H9 (cell line): ENCODE results near the gene DNAJC17. TPM values are rescaled to one million over a fixed set of nuclear protein-coding genes. Genes with fewer than 3 reads are reported as not detected.

Source experiments
- DNase-seq: peaks from one replicate; pipeline ENCODE4 v3.0.0-alpha.2; 2017
- H2AFZ ChIP-seq: one replicate; pipeline ENCODE4 v1.6.1; 2013; ENCODE audit warnings: mild to moderate bottlenecking, low read length, control low read depth, moderate library complexity
- H2AK5ac ChIP-seq: 2 replicates; pipeline ENCODE4 v1.6.1; 2013; ENCODE audit warnings: low read length, control low read depth, mixed read lengths; ENCODE audit not compliant: insufficient read length
- H2BK120ac ChIP-seq: one replicate; pipeline ENCODE4 v1.6.1; 2013; ENCODE audit warnings: low read depth, mild to moderate bottlenecking, low read length, control low read depth, inconsistent platforms; ENCODE audit not compliant: poor library complexity, severe bottlenecking
- H2BK12ac ChIP-seq: 2 replicates; pipeline ENCODE4 v1.6.1; 2013; ENCODE audit warnings: low read length, control low read depth, mixed read lengths, low read depth; ENCODE audit not compliant: insufficient read length
- H2BK15ac ChIP-seq: 2 replicates; pipeline ENCODE4 v1.6.1; 2013; ENCODE audit warnings: low read depth, low read length, control low read depth
- H2BK20ac ChIP-seq: one replicate; pipeline ENCODE4 v1.6.1; 2013; ENCODE audit warnings: low read depth, mild to moderate bottlenecking, low read length, control low read depth, inconsistent platforms; ENCODE audit not compliant: poor library complexity, severe bottlenecking
- H2BK5ac ChIP-seq: 2 replicates; pipeline ENCODE4 v1.6.1; 2013; ENCODE audit warnings: low read length, control low read depth, mixed read lengths; ENCODE audit not compliant: insufficient read length
- H3K14ac ChIP-seq: 2 replicates; pipeline ENCODE4 v1.6.1; 2013; ENCODE audit warnings: low read length, control low read depth; ENCODE audit not compliant: insufficient read depth
- H3K18ac ChIP-seq: 2 replicates; pipeline ENCODE4 v1.6.1; 2013; ENCODE audit warnings: low read depth, mild to moderate bottlenecking, mixed read lengths, low read length, control low read depth; ENCODE audit not compliant: insufficient read length
- H3K23ac ChIP-seq: 2 replicates; pipeline ENCODE4 v1.6.1; 2013; ENCODE audit warnings: low read length, control low read depth, mixed read lengths, low read depth; ENCODE audit not compliant: insufficient read length
- H3K23me2 ChIP-seq: 2 replicates; pipeline ENCODE4 v1.6.1; 2013; ENCODE audit warnings: low read depth, mild to moderate bottlenecking, mixed read lengths, low read length, control low read depth; ENCODE audit not compliant: insufficient read length, poor library complexity, severe bottlenecking
- H3K27ac ChIP-seq: 2 replicates; pipeline ENCODE4 v1.5.1; 2013; ENCODE audit warnings: low read length, control low read depth, mixed read lengths, low read depth; ENCODE audit not compliant: insufficient read length
- H3K27me3 ChIP-seq: 2 replicates; pipeline ENCODE4 v1.6.1; 2013; ENCODE audit warnings: low read length, control low read depth, inconsistent platforms; ENCODE audit not compliant: insufficient read depth
- H3K4ac ChIP-seq: 2 replicates; pipeline ENCODE4 v1.6.1; 2013; ENCODE audit warnings: low read depth, mild to moderate bottlenecking, control low read depth, inconsistent platforms, low read length, moderate library complexity
- H3K4me1 ChIP-seq: 2 replicates; pipeline ENCODE4 v1.6.1; 2013; ENCODE audit warnings: low read length, control low read depth, inconsistent platforms; ENCODE audit not compliant: insufficient read depth
- H3K4me2 ChIP-seq: 2 replicates; pipeline ENCODE4 v1.6.1; 2013; ENCODE audit warnings: low read length, control low read depth, mixed read lengths; ENCODE audit not compliant: insufficient read length, insufficient read depth
- H3K56ac ChIP-seq: 2 replicates; pipeline ENCODE4 v1.6.1; 2013; ENCODE audit warnings: low read depth, mild to moderate bottlenecking, mixed read lengths, low read length, control low read depth; ENCODE audit not compliant: insufficient read length
- H3K79me1 ChIP-seq: 2 replicates; pipeline ENCODE4 v1.6.1; 2013; ENCODE audit warnings: low read depth, mild to moderate bottlenecking, moderate library complexity, low read length, control low read depth, inconsistent platforms; ENCODE audit not compliant: insufficient read depth, poor library complexity, severe bottlenecking
- H3K79me2 ChIP-seq: 2 replicates; pipeline ENCODE4 v1.6.1; 2013; ENCODE audit warnings: low read length, control low read depth, inconsistent platforms; ENCODE audit not compliant: insufficient read depth
- H3K9ac ChIP-seq: 2 replicates; pipeline ENCODE4 v1.6.1; 2013; ENCODE audit warnings: low read length, control low read depth, mixed read lengths; ENCODE audit not compliant: insufficient read length; ENCODE audit errors: extremely low read depth
- H3K9me3 ChIP-seq: one replicate; pipeline ENCODE4 v1.6.1; 2013; ENCODE audit warnings: low read depth, low read length, inconsistent platforms; ENCODE audit not compliant: control insufficient read depth
- H3T11ph ChIP-seq: one replicate; pipeline ENCODE4 v1.6.1; 2013; ENCODE audit warnings: mild to moderate bottlenecking, low read length, control low read depth, inconsistent platforms
- H4K20me1 ChIP-seq: one replicate; pipeline ENCODE4 v1.6.1; 2013; ENCODE audit not compliant: control insufficient read depth, insufficient read length, insufficient read depth
- H4K5ac ChIP-seq: 2 replicates; pipeline ENCODE4 v1.6.1; 2013; ENCODE audit warnings: low read depth, mild to moderate bottlenecking, mixed read lengths, low read length, control low read depth; ENCODE audit not compliant: insufficient read length
- H4K8ac ChIP-seq: replicated peaks from 2 replicates; pipeline ENCODE4 v1.6.1; 2013; ENCODE audit warnings: low read length, control low read depth, mixed read lengths, low read depth; ENCODE audit not compliant: insufficient read length
- H4K91ac ChIP-seq: 2 replicates; pipeline ENCODE4 v1.6.1; 2013; ENCODE audit warnings: low read depth, mild to moderate bottlenecking, moderate library complexity, mixed read lengths, low read length, control low read depth; ENCODE audit not compliant: insufficient read length
- H3K27ac Mint-ChIP-seq, 3 experiments: 2 replicates in 2 of 3; 3 replicates in 1 of 3; pipeline ENCODE4 v1.8.0; 2020 to 2021; ENCODE audit warnings: mixed read lengths in 3 of 3, mild to moderate bottlenecking in 1 of 3, moderate library complexity in 1 of 3
- H3K27me3 Mint-ChIP-seq: 2 replicates; pipeline ENCODE4 v1.8.0; 2021; ENCODE audit warnings: low read depth, mild to moderate bottlenecking, moderate library complexity, mixed read lengths
- H3K36me3 Mint-ChIP-seq, 3 experiments: 2 replicates in 2 of 3; 3 replicates in 1 of 3; pipeline ENCODE4 v1.8.0; 2020 to 2021; ENCODE audit warnings: low read depth in 3 of 3, mixed read lengths in 3 of 3; ENCODE audit not compliant: insufficient read depth in 1 of 3
- H3K4me1 Mint-ChIP-seq, 2 experiments: 2 replicates each; pipeline ENCODE4 v1.8.0; 2020; ENCODE audit warnings: mixed read lengths in 2 of 2
- H3K4me3 Mint-ChIP-seq, 2 experiments: 2 replicates in 1 of 2; 3 replicates in 1 of 2; pipeline ENCODE4 v1.8.0; 2020 to 2021; ENCODE audit warnings: mild to moderate bottlenecking in 2 of 2, mixed read lengths in 2 of 2, moderate library complexity in 1 of 2
- H3K9me3 Mint-ChIP-seq, 2 experiments: 2 replicates in 1 of 2; 3 replicates in 1 of 2; pipeline ENCODE4 v1.8.0; 2020; ENCODE audit warnings: mild to moderate bottlenecking in 2 of 2, mixed read lengths in 2 of 2, moderate library complexity in 1 of 2
- CTCF ChIP-seq: fragments of 200-600 bp; sonication (generic); conservative IDR thresholded peaks from 3 replicates; pipeline ENCODE4 v1.8.0; 2021; ENCODE audit warnings: antibody characterized with exemption, mild to moderate bottlenecking
- WGBS: extraction: QIAGEN DNeasy Blood & Tissue Kit; methylation state at CpG from one replicate; pipeline ENCODE4 v1.1.7; 2013; ENCODE audit warnings: missing lambda C conversion rate, low lambda C conversion rate, mixed read lengths; ENCODE audit not compliant: insufficient read length; ENCODE audit errors: extremely low coverage; 5-methylcytosine and 5-hydroxymethylcytosine counted together
- total RNA-seq: library from RNA; stranded (reverse); gene quantifications from 2 replicates; pipeline ENCODE4 v1.2.1, GENCODE V29; 2021

Gene DNAJC17
- total RNA-seq, 1 experiment from 2014 or later = 38.3 TPM

DNA sequence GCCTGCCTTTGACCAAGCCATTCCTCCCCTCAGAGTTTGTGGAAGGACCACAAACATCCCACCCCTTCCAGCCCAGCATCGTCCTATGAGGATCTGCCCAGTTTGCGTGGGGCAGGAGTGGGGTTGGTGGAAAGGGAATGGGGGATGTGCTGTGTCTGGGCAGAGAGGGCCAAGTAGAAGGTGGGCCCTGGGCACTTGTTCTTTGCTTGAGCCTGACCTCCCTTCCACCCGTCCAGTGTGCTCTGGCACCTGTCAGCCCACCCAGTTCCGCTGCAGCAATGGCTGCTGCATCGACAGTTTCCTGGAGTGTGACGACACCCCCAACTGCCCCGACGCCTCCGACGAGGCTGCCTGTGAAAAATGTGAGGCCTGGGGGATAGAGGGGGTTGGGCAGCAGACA, 46.9 kb upstream of the DNAJC17 start:
- H3K79me1 ChIP-seq = no peaks in the 10 kb centered on the region
- H3K4me1 ChIP-seq = no peaks in the 10 kb centered on the region
- H2BK120ac ChIP-seq = no peak overlapping the region
- no peak overlapping the region for H3K4me3 Mint-ChIP-seq
- no peak for TF ChIP-seq CTCF
- H3K9me3 Mint-ChIP-seq = no peaks in the 10 kb centered on the region
- no peak overlapping the region for H3K4me2 ChIP-seq
- H2BK15ac ChIP-seq = no peak overlapping the region
- no peaks in the 10 kb centered on the region for H3K27me3 Mint-ChIP-seq
- no peak overlapping the region for H3K9ac ChIP-seq
- H3K36me3 Mint-ChIP-seq = peaks cover 25 to 80% (median 77%) of the 10 kb centered on the region in 3 experiments; a peak in 6 of 7 replicates
- H2AK5ac ChIP-seq = no peak overlapping the region
- no peak overlapping the region for H3K23ac ChIP-seq
- no peak overlapping the region for H3K27ac ChIP-seq
- H3T11ph ChIP-seq = no peak overlapping the region
- no peak for DNase-seq
- H2BK20ac ChIP-seq = no peak overlapping the region
- H3K56ac ChIP-seq = no peak overlapping the region
- no peak overlapping the region for H3K4ac ChIP-seq
- no peak overlapping the region for H2AFZ ChIP-seq
- H3K27ac Mint-ChIP-seq = no peak overlapping the region
- no CpG with 5 or more reads among the region's 10 CpGs for WGBS
- H4K20me1 ChIP-seq = no peaks in the 10 kb centered on the region
- H4K5ac ChIP-seq = no peak overlapping the region
- no peak overlapping the region for H2BK5ac ChIP-seq
- H3K27me3 ChIP-seq = no peaks in the 10 kb centered on the region
- H3K18ac ChIP-seq = no peak overlapping the region
- no peak overlapping the region for H4K91ac ChIP-seq
- no peaks in the 10 kb centered on the region for H3K9me3 ChIP-seq
- H2BK12ac ChIP-seq = no peak overlapping the region
- H4K8ac ChIP-seq = no peak overlapping the region
- H3K79me2 ChIP-seq = no peaks in the 10 kb centered on the region
- H3K4me1 Mint-ChIP-seq = peaks cover 15 to 17% of the 10 kb centered on the region in 2 experiments
- no peak overlapping the region for H3K14ac ChIP-seq
- no peaks in the 10 kb centered on the region for H3K23me2 ChIP-seq
